ENCODE measurements around the gene CUTA.

- TF ChIP-seq CTCF (IDR thresholded peaks at IDR 0.05; ENCODE audit: poor library complexity, severe bottlenecking) (no peak), POLR2AphosphoS5 (IDR thresholded peaks at IDR 0.05) (no peak), EZH2 (IDR thresholded peaks at IDR 0.05; ENCODE audit: borderline replicate concordance, insufficient read depth, low read length, poor library complexity, severe bottlenecking) (no peak), SMC3 (conservative IDR thresholded peaks at IDR 0.05; ENCODE audit: poor library complexity) (no peak), EP300 (conservative IDR thresholded peaks at IDR 0.05; ENCODE audit: poor library complexity, severe bottlenecking) (no peak), RAD21 (conservative IDR thresholded peaks at IDR 0.05) (no peak), REST (IDR thresholded peaks at IDR 0.05; ENCODE audit: borderline replicate concordance) (no peak), TAF1 (IDR thresholded peaks at IDR 0.05; ENCODE audit: low read depth) (no peak), MXI1 (conservative IDR thresholded peaks at IDR 0.05; ENCODE audit: poor library complexity, severe bottlenecking) (no peak)
These were observed 41.3 kb upstream of the CUTA start for GRCh38 chr6:33459226-33459625.
